Esophagus squamous epithelium (tissue), 5 donors: ENCODE measurements around the gene ALAS1. TPM values are rescaled to one million over a fixed set of nuclear protein-coding genes. Genes with fewer than 3 reads are reported as not detected.
A peak's percentile ranks its signal among the peaks of the same experiment; 100 is the strongest.

Experiments
- DNase-seq: peaks from one replicate; lab custom pipeline; 2025; lab: John Stamatoyannopoulos, UW
- H3K27ac ChIP-seq, 4 donors: fragments of 200-600 bp; sonication (generic); one replicate each; pipeline ENCODE4 v1.5.1; 2016 to 2019; ENCODE audit warnings: mild to moderate bottlenecking in 1 of 4
- H3K27me3 ChIP-seq, 4 donors: fragments of 200-600 bp; sonication (generic); 1 replicate in 3 of 4; 2 replicates in 1 of 4; pipeline versions ENCODE4 v1.5.1 to v1.6.0; 2017 to 2021; ENCODE audit warnings: antibody characterized with exemption in 1 of 4
- H3K36me3 ChIP-seq, 3 donors: fragments of 200-600 bp; sonication (generic); one replicate each; pipeline ENCODE4 v1.5.1; 2016 to 2019
- H3K4me1 ChIP-seq, 3 donors: fragments of 200-600 bp; sonication (generic); one replicate each; pipeline ENCODE4 v1.5.1; 2017 to 2019
- H3K4me3 ChIP-seq, 4 donors: fragments of 200-600 bp; sonication (generic); 1 replicate in 3 of 4; 2 replicates in 1 of 4; pipeline ENCODE4 v1.5.1; 2016 to 2019; ENCODE audit warnings: mild to moderate bottlenecking in 2 of 4, moderate library complexity in 1 of 4
- H3K9me3 ChIP-seq, 3 donors: fragments of 200-600 bp; sonication (generic); one replicate each; pipeline ENCODE4 v1.5.1; 2016 to 2019
- CTCF ChIP-seq, 6 experiments: fragments of 450-650 bp in 4 of 6; fragments of 200-600 bp in 2 of 6; sonication (generic) in 2 of 6; IDR thresholded peaks; one replicate each; pipeline ENCODE4 v1.5.1; 2016 to 2019; ENCODE audit warnings: antibody characterized with exemption in 6 of 6, mild to moderate bottlenecking in 4 of 6, moderate library complexity in 4 of 6
- POLR2A ChIP-seq, 4 donors: fragments of 450-650 bp; IDR thresholded peaks; one replicate each; pipeline ENCODE4 v1.6.1; 2017; ENCODE audit warnings: antibody characterized with exemption in 4 of 4, mild to moderate bottlenecking in 4 of 4, moderate library complexity in 3 of 4
- WGBS, 2 donors: methylation state at CpG; one replicate each; pipeline ENCODE4 v1.1.5; 2018; 5-methylcytosine and 5-hydroxymethylcytosine counted together
- intact Hi-C: fragments of 100-400 bp; cut with DNase I; formaldehyde crosslinking; loops from one replicate; pipeline ENCODE4 v1.15.0; 2022
- total RNA-seq, 4 donors: library from RNA; depleted of rRNA; stranded (reverse); fragments of >200 nt; gene quantifications; one replicate each; pipeline ENCODE4 v1.1.0, GENCODE V29; 2016
- donor health status: DM: yes; HTN: yes; CAD: no.

ALAS1 gene
- total RNA-seq, 4 donors from 2014 or later, result 28.3 to 45.5 (median 35.1) TPM

GRCh38 chr3:52243791-52244628, 46.0 kb downstream of the ALAS1 start:
- intact Hi-C loops, result no loop called here
- Histone ChIP-seq H3K9me3 (no peaks in the 10 kb centered on the region), H3K4me3 (peak overlapping the region in 1 of 4 donors; percentile 73), H3K36me3 (peaks cover 0 to 13% (median 5%) of the 10 kb centered on the region in 3 donors), H3K27ac (peak overlapping the region; percentile 36 to 95 (median 64)), H3K4me1 (peaks cover 40 to 69% (median 45%) of the 10 kb centered on the region in 3 donors), H3K27me3 (no peaks in the 10 kb centered on the region)
- WGBS, 2 donors, result 35 to 36% methylated on average over 5 to 6 of the region's 9 CpGs
- TF ChIP-seq POLR2A (IDR thresholded peaks at IDR 0.05), result peak in 2 of 4 donors; percentile 17 to 35
- TF ChIP-seq CTCF (IDR thresholded peaks at IDR 0.05), result no peak
- no peak for DNase-seq

GRCh38 chr3:52245322-52246263, 47.6 kb downstream of the ALAS1 start, which contains the start of gene PPM1M:
TSS of gene PPM1M (plus strand) at chr3:52245759. CDS start at chr3:52245825, 66 bp downstream.
- Histone ChIP-seq H3K4me1 (peaks cover 41 to 70% (median 48%) of the 10 kb centered on the region in 3 donors), H3K36me3 (peaks cover 0 to 29% (median 11%) of the 10 kb centered on the region in 3 donors), H3K4me3 (peak within 1 kb of the TSS; percentile 35 to 73 (median 56)), H3K27ac (peak within 1 kb of the TSS; percentile 78 to 95 (median 86)), H3K9me3 (no peaks in the 10 kb centered on the region), H3K27me3 (no peaks in the 10 kb centered on the region)
- intact Hi-C loops, result no loop called here
- WGBS, 2 donors, result 6 to 7% methylated on average over 3 to 7 of the region's 98 CpGs
- DNase-seq, result no peak
- TF ChIP-seq POLR2A (IDR thresholded peaks at IDR 0.05) (no peak), CTCF (IDR thresholded peaks at IDR 0.05) (no peak)

GRCh38 chr3:52246264-52246620, 48.3 kb downstream of the ALAS1 start:
- H3K4me3 ChIP-seq, result peak overlapping the region; percentile 35 to 73 (median 56)
- no peak for TF ChIP-seq CTCF (IDR thresholded peaks at IDR 0.05)
- TF ChIP-seq POLR2A (IDR thresholded peaks at IDR 0.05), result no peak
- DNase-seq, result no peak
- no peaks in the 10 kb centered on the region for H3K27me3 ChIP-seq
- H3K36me3 ChIP-seq, result peaks cover 0 to 36% (median 11%) of the 10 kb centered on the region in 3 donors
- 31% methylated on average over 7 of the region's 8 CpGs; no CpG with 5 or more reads in 1 of the 2 donors for WGBS, 2 donors
- intact Hi-C loops, result no loop called here
- H3K9me3 ChIP-seq, result no peaks in the 10 kb centered on the region
- H3K27ac ChIP-seq, result peak overlapping the region; percentile 78 to 95 (median 86)
- peaks cover 45 to 73% (median 51%) of the 10 kb centered on the region in 3 donors for H3K4me1 ChIP-seq

GRCh38 chr3:52246728-52247408, 48.9 kb downstream of the ALAS1 start:
- intact Hi-C loops, result no loop called here
- TF ChIP-seq CTCF (IDR thresholded peaks at IDR 0.05) (no peak), POLR2A (IDR thresholded peaks at IDR 0.05) (no peak)
- DNase-seq, result no peak
- no peaks in the 10 kb centered on the region for H3K27me3 ChIP-seq
- H3K27ac ChIP-seq, result peak overlapping the region; percentile 78 to 95 (median 86)
- peaks cover 50 to 79% (median 51%) of the 10 kb centered on the region in 3 donors for H3K4me1 ChIP-seq
- H3K36me3 ChIP-seq, result peaks cover 0 to 42% (median 11%) of the 10 kb centered on the region in 3 donors
- peak overlapping the region in 3 of 4 donors; percentile 54 to 73 (median 59) for H3K4me3 ChIP-seq
- H3K9me3 ChIP-seq, result no peaks in the 10 kb centered on the region
- 61 to 70% methylated on average over 1 to 3 of the region's 14 CpGs for WGBS, 2 donors
